ENCODE results near the gene EN1. TPM values are rescaled to one million over a fixed set of nuclear protein-coding genes. Genes with fewer than 3 reads are reported as not detected.

Gene EN1
- total RNA-seq, 1 donor from 2014 or later: 0.15 TPM

GRCh38 chr2:118865106-118865505 lies 17.7 kb upstream of the EN1 start:
- no peaks in the 10 kb centered on the region for H3K9me3 ChIP-seq
- no peaks in the 10 kb centered on the region for H3K4me1 ChIP-seq
- DNase-seq (no peak), ATAC-seq (peak; percentile 82 to 84)
- TF ChIP-seq, protein P1, sequence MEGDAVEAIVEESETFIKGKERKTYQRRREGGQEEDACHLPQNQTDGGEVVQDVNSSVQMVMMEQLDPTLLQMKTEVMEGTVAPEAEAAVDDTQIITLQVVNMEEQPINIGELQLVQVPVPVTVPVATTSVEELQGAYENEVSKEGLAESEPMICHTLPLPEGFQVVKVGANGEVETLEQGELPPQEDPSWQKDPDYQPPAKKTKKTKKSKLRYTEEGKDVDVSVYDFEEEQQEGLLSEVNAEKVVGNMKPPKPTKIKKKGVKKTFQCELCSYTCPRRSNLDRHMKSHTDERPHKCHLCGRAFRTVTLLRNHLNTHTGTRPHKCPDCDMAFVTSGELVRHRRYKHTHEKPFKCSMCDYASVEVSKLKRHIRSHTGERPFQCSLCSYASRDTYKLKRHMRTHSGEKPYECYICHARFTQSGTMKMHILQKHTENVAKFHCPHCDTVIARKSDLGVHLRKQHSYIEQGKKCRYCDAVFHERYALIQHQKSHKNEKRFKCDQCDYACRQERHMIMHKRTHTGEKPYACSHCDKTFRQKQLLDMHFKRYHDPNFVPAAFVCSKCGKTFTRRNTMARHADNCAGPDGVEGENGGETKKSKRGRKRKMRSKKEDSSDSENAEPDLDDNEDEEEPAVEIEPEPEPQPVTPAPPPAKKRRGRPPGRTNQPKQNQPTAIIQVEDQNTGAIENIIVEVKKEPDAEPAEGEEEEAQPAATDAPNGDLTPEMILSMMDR (IDR thresholded peaks at IDR 0.05): peak; percentile 52
- H3K27ac ChIP-seq: no peak overlapping the region
- H3K36me3 ChIP-seq: no peaks in the 10 kb centered on the region
- no peak overlapping the region for H3K4me3 ChIP-seq
- intact Hi-C loops (cut with DNase I): loop anchor here (10.0 kb wide), 1 partner anchor 660 kb away; no protein-coding TSS in a partner anchor
- peaks cover 42% of the 10 kb centered on the region for H3K27me3 ChIP-seq (ENCODE audit: low read depth)

DNA sequence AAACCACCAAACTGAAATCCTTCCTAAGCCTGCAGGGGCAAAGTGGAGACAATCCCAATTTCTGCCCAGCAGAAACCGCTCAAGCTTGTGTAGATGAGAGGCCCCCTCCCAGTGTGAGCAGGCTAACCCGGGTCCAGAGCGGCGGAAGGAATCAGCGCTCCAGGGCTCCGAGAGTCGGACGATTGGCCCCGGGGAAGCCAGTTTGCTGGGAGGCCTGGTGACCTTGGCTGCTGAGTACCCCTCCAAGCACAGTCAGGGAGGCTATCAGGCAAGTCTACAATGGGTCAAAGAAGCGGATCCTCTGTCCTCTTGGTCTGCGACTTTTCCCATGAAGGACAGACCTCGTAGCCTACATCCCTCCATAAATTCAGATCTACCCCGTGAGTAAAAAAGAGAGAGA lies 16.8 kb upstream of the EN1 start:
- H3K27ac ChIP-seq: no peak overlapping the region
- H3K4me1 ChIP-seq: no peaks in the 10 kb centered on the region
- TF ChIP-seq, protein P1 (IDR thresholded peaks at IDR 0.05): no peak
- ATAC-seq (no peak), DNase-seq (no peak)
- H3K27me3 ChIP-seq (ENCODE audit: low read depth): peaks cover 51% of the 10 kb centered on the region
- no peak overlapping the region for H3K4me3 ChIP-seq
- H3K9me3 ChIP-seq: no peaks in the 10 kb centered on the region
- H3K36me3 ChIP-seq: no peaks in the 10 kb centered on the region
- intact Hi-C loops (cut with DNase I): loop anchor here (10.0 kb wide), 1 partner anchor 659 kb away; no protein-coding TSS in a partner anchor

DNA sequence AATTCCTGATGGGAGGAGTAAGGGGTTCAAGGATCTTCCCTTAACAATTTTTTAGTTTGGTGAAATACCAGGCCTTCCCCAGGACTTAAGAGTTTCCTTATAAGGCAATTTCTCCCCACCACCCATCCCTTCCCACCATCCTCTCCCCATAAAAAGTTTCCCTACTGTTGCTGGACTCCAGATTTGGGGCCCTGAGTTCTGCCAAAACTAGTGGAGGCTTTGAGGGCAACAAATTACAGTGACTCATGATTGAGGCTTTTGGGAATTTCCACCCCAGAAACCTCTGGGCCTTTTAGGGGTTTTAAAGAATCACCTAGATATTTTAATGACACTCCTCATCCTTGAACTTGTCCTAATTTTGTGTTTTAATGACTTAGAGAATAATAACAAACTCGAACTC lies 14.3 kb upstream of the EN1 start:
- intact Hi-C loops (cut with DNase I): loop anchor here (10.0 kb wide), 1 partner anchor 657 kb away; no protein-coding TSS in a partner anchor
- peaks cover 76% of the 10 kb centered on the region for H3K27me3 ChIP-seq (ENCODE audit: low read depth)

DNA sequence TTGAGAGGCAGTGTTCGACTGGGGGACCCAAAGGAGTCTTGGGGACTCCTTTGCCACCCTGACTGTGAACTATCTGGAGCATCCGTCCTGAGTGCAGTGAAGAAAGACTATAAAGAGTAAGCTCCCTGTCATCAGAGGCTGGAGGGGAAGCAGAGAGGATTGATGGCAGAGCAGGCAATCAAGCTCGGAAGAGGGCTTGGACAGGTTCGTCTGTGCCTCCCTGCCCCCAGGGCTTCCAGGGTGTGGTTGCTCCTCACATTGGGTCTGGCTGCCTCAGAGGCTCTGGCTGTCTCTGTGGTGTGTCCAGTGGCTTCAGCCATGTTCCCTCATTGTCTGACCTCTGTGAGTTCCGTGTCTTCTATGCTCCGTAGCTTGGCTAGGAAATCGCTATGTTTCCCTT lies 13.8 kb upstream of the EN1 start:
- H3K4me3 ChIP-seq: no peak overlapping the region
- intact Hi-C loops (cut with DNase I): loop anchor here (10.0 kb wide), 1 partner anchor 656 kb away; no protein-coding TSS in a partner anchor
- TF ChIP-seq, protein P1 (IDR thresholded peaks at IDR 0.05): no peak
- H3K9me3 ChIP-seq: no peaks in the 10 kb centered on the region
- DNase-seq: no peak
- no peak overlapping the region for H3K27ac ChIP-seq
- peaks cover 5% of the 10 kb centered on the region for H3K4me1 ChIP-seq
- no peaks in the 10 kb centered on the region for H3K36me3 ChIP-seq
- ATAC-seq: no peak
- peaks cover 80% of the 10 kb centered on the region for H3K27me3 ChIP-seq (ENCODE audit: low read depth)

More for the DNA sequence above, 14.3 kb upstream of the EN1 start:
- ATAC-seq: no peak
- H3K27ac ChIP-seq: no peak overlapping the region
- peaks cover under 1% of the 10 kb centered on the region for H3K4me1 ChIP-seq
- no peak overlapping the region for H3K4me3 ChIP-seq
- DNase-seq: no peak
- H3K36me3 ChIP-seq: no peaks in the 10 kb centered on the region
- TF ChIP-seq, protein P1 (IDR thresholded peaks at IDR 0.05): no peak
- H3K9me3 ChIP-seq: no peaks in the 10 kb centered on the region

DNA sequence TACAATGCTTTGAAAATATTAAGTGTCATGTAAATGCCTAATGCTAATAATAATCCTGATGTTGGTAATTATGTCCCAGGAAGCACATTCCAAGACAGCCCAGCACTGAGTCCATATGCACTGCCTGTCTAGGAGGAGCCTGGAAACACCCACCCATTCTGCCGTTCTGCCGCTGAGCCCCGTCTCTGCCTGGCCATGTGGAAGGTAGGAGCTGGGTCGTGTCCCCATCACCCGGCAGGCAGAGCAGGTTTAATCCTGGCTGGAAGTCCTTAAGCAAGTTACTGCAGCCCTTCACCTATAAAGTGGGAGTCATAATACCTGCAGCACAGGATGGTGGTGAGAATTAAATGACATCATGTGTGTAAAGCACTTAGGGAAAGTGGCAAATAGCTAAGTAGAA lies 13.1 kb upstream of the EN1 start:
- no peaks in the 10 kb centered on the region for H3K36me3 ChIP-seq
- ATAC-seq: no peak
- H3K4me1 ChIP-seq: peaks cover 13% of the 10 kb centered on the region
- no peak for DNase-seq
- TF ChIP-seq, protein P1 (IDR thresholded peaks at IDR 0.05): no peak
- intact Hi-C loops (cut with DNase I): loop anchor here (10.0 kb wide), 1 partner anchor 656 kb away; no protein-coding TSS in a partner anchor
- no peak overlapping the region for H3K27ac ChIP-seq
- peaks cover 88% of the 10 kb centered on the region for H3K27me3 ChIP-seq (ENCODE audit: low read depth)
- no peaks in the 10 kb centered on the region for H3K9me3 ChIP-seq
- no peak overlapping the region for H3K4me3 ChIP-seq

Data from lower lobe of right lung (tissue), 2 donors.